K562 (cell line): ENCODE data around the gene PHF21A. TPM values are rescaled to one million over a fixed set of nuclear protein-coding genes. Genes with fewer than 3 reads are reported as not detected.
A peak's percentile ranks its signal among the peaks of the same experiment; 100 is the strongest.

Experiments used
- ATAC-seq: fragments of 200-7000 bp; cut with Tn5 transposase; 3 replicates; pipeline ENCODE4 v1.9.1; 2020; ENCODE audit warnings: moderate library complexity
- BruUV-seq: library from RNA; stranded (reverse); fragments of 400-500 nt; replicated peaks from 2 replicates; lab custom pipeline; 2021; lab: Mats Ljungman, UMichigan
- CTCF ChIA-PET: fragments of 300-600 bp; formaldehyde crosslinking; extraction: SDS; loops from one replicate; lab custom pipeline; 2021; ENCODE audit warnings: low intra/inter-chr PET ratio; lab: Yijun Ruan, JAX
- POLR2A ChIA-PET: fragments of 300-600, 350-650 bp; sonication (Branson Sonifier 250); formaldehyde crosslinking; extraction: SDS; loops from one replicate; lab custom pipeline; 2021; ENCODE audit warnings: antibody characterized with exemption, inconsistent platforms; lab: Yijun Ruan, JAX
- DNase-seq, 4 experiments: peaks; one replicate each; pipeline versions ENCODE4 v3.0.0 to v3.0.0-alpha.2; 2011 to 2018; ENCODE audit warnings: low spot score in 3 of 4, mixed read lengths in 3 of 4; ENCODE audit errors: extremely low read depth in 1 of 4
- FAIRE-seq: peaks from 2 replicates; lab custom pipeline; 2011; peaks lifted over from hg19 to GRCh38; lab: Jason Lieb, UNC
- H2AFZ ChIP-seq: 2 replicates; pipeline ENCODE4 v1.6.0; 2011; ENCODE audit warnings: low read depth, low read length, control low read depth, inconsistent platforms
- H3K27ac ChIP-seq: fragments of 200-600 bp; 3 replicates; pipeline ENCODE4 v1.8.0; 2011; ENCODE audit warnings: low read depth, mild to moderate bottlenecking, control low read depth, inconsistent platforms, low read length, moderate library complexity, mixed read lengths; ENCODE audit errors: extremely low read depth
- H3K27me3 ChIP-seq, 2 experiments: fragments of 300-600 bp in 1 of 2; 2 replicates in 1 of 2; 3 replicates in 1 of 2; pipeline versions ENCODE4 v1.6.0 to v1.8.0; 2011; ENCODE audit warnings: inconsistent platforms in 2 of 2, low read length in 2 of 2, mild to moderate bottlenecking in 1 of 2, mixed read lengths in 1 of 2, moderate library complexity in 1 of 2; ENCODE audit not compliant: control insufficient read depth in 2 of 2, insufficient read depth in 2 of 2
- H3K36me3 ChIP-seq: fragments of 300-600 bp; 3 replicates; pipeline ENCODE4 v1.8.0; 2011; ENCODE audit warnings: mild to moderate bottlenecking, low read length, inconsistent platforms; ENCODE audit not compliant: control insufficient read depth, insufficient read depth
- H3K4me1 ChIP-seq, 2 experiments: fragments of 200-600 bp in 1 of 2; replicated peaks in 1 of 2; 2 replicates in 1 of 2; 3 replicates in 1 of 2; pipeline versions ENCODE4 v1.5.1 to v1.8.0; 2011; ENCODE audit warnings: inconsistent platforms in 2 of 2, low read length in 2 of 2, mild to moderate bottlenecking in 1 of 2, mixed read lengths in 1 of 2, moderate library complexity in 1 of 2; ENCODE audit not compliant: control insufficient read depth in 2 of 2, insufficient read depth in 2 of 2
- H3K4me2 ChIP-seq: 2 replicates; pipeline ENCODE4 v1.6.1; 2011; ENCODE audit warnings: low read length, control low read depth, inconsistent platforms, mixed read lengths; ENCODE audit not compliant: insufficient read depth
- H3K4me3 ChIP-seq: fragments of 200-600 bp; sonication (generic), shearing (Covaris generic); 2 replicates; pipeline ENCODE4 v1.5.1; 2016; ENCODE audit warnings: control low read depth, inconsistent platforms
- H3K79me2 ChIP-seq: fragments of 200-600 bp; 3 replicates; pipeline ENCODE4 v1.8.0; 2011; ENCODE audit warnings: low read length, inconsistent platforms; ENCODE audit not compliant: control insufficient read depth, insufficient read depth
- H3K9ac ChIP-seq, 2 experiments: 2 replicates each; pipeline versions ENCODE4 v1.6.0 to v1.6.1; 2011; ENCODE audit warnings: low read depth in 2 of 2, low read length in 2 of 2, control low read depth in 1 of 2, inconsistent platforms in 1 of 2, mild to moderate bottlenecking in 1 of 2, mixed read lengths in 1 of 2; ENCODE audit not compliant: insufficient read depth in 1 of 2
- H3K9me1 ChIP-seq: one replicate; pipeline ENCODE4 v1.6.0; 2011; ENCODE audit warnings: inconsistent platforms, mild to moderate bottlenecking, low read length, moderate library complexity; ENCODE audit not compliant: control insufficient read depth, insufficient read depth
- H3K9me3 ChIP-seq: replicated peaks from 2 replicates; pipeline ENCODE4 v1.5.1; 2011; ENCODE audit warnings: low read depth, low read length, inconsistent platforms; ENCODE audit not compliant: control insufficient read depth, insufficient read depth
- H4K20me1 ChIP-seq: replicated peaks from 2 replicates; pipeline ENCODE4 v1.6.1; 2011; ENCODE audit warnings: low read length, inconsistent platforms, mixed read lengths; ENCODE audit not compliant: control insufficient read depth, insufficient read depth
- HSF4 ChIP-seq: fragments of 250-450 bp; sonication (Bioruptor Pico); IDR thresholded peaks from 2 replicates; pipeline ENCODE4 v2.1.2; 2022; ENCODE audit warnings: mild to moderate bottlenecking, moderate library complexity, borderline replicate concordance
- KLF13 ChIP-seq: fragments of 450-650 bp; IDR thresholded peaks from 2 replicates; pipeline ENCODE4 v1.6.1; 2016; ENCODE audit warnings: missing genetic modification characterization, low read depth, mild to moderate bottlenecking, missing compliant biosample characterization, moderate library complexity, borderline replicate concordance
- MAFF ChIP-seq: IDR thresholded peaks from 2 replicates; pipeline ENCODE4 v1.6.1; 2012; ENCODE audit warnings: low read length, improper control_type of control experiment
- MNT ChIP-seq, 2 experiments: fragments of 450-650 bp; conservative IDR thresholded peaks; 2 replicates each; pipeline ENCODE4 v1.6.1; 2017; ENCODE audit warnings: mild to moderate bottlenecking in 2 of 2, moderate library complexity in 2 of 2
- NFIC ChIP-seq: fragments of 450-650 bp; IDR thresholded peaks from 2 replicates; pipeline ENCODE4 v1.6.1; 2017; ENCODE audit warnings: mild to moderate bottlenecking, inconsistent platforms
- POLR2A ChIP-seq: fragments of 450-650 bp; conservative IDR thresholded peaks from 2 replicates; pipeline ENCODE4 v1.6.1; 2016
- POLR2AphosphoS2 ChIP-seq: IDR thresholded peaks from 2 replicates; pipeline ENCODE4 v1.6.1; 2012; ENCODE audit warnings: low read length, improper control_type of control experiment
- PTBP1 ChIP-seq: fragments of 200-400 bp; formaldehyde crosslinking; IDR thresholded peaks from 2 replicates; pipeline ENCODE4 v1.6.1; 2017; ENCODE audit warnings: low read depth, low read length
- RBM39 ChIP-seq: fragments of 200-400 bp; formaldehyde crosslinking; optimal IDR thresholded peaks from 2 replicates; pipeline ENCODE3; 2018; ENCODE audit warnings: low read depth, low read length
- SAFB ChIP-seq: fragments of 200-400 bp; formaldehyde crosslinking; IDR thresholded peaks from 2 replicates; pipeline ENCODE4 v1.6.1; 2017; ENCODE audit warnings: low read depth, low read length, borderline replicate concordance
- SIN3B ChIP-seq: fragments of 450-650 bp; IDR thresholded peaks from 2 replicates; pipeline ENCODE4 v1.6.1; 2017; ENCODE audit warnings: low read depth, mild to moderate bottlenecking, moderate library complexity
- TCFL5 ChIP-seq: fragments of 250-450 bp; sonication (Bioruptor Pico); conservative IDR thresholded peaks from 2 replicates; pipeline ENCODE4 v1.6.1; 2021; ENCODE audit warnings: mild to moderate bottlenecking, moderate library complexity, matching md5 sums
- YY1 ChIP-seq, 3 experiments: IDR thresholded peaks; 2 replicates each; pipeline ENCODE4 v1.6.1; 2011; ENCODE audit warnings: low read length in 2 of 3, mild to moderate bottlenecking in 2 of 3, moderate library complexity in 2 of 3, borderline replicate concordance in 1 of 3, control low read depth in 1 of 3, low read depth in 1 of 3; ENCODE audit not compliant: insufficient read depth in 3 of 3, insufficient replicate concordance in 2 of 3, control insufficient read depth in 1 of 3, insufficient read length in 1 of 3; ENCODE audit errors: extremely low read depth in 1 of 3
- ZBTB33 ChIP-seq: sonication (generic); formaldehyde crosslinking; IDR thresholded peaks from 2 replicates; pipeline ENCODE4 v1.8.1; 2023; ENCODE audit warnings: mild to moderate bottlenecking, missing genetic modification reagents
- ZNF146 ChIP-seq: IDR thresholded peaks from one replicate; pipeline ENCODE4 v1.6.1; 2018; ENCODE audit warnings: missing compliant biosample characterization; ENCODE audit not compliant: unreplicated experiment
- ZNF395 ChIP-seq: fragments of 200-800 bp; sonication (Bioruptor generic); IDR thresholded peaks from 2 replicates; pipeline ENCODE4 v1.6.1; 2017; ENCODE audit warnings: missing genetic modification characterization, missing compliant biosample characterization
- WGBS: fragments of 100-300 bp; shearing (Covaris generic); methylation state at CpG from one replicate; pipeline ENCODE4 v1.1.6; 2016; ENCODE audit warnings: low coverage, mixed read lengths; ENCODE audit not compliant: insufficient coverage; ENCODE audit errors: missing lambda C conversion rate; 5-methylcytosine and 5-hydroxymethylcytosine counted together
- in situ Hi-C: fragments of 300-500 bp; cut with MboI; formaldehyde crosslinking; loops from 4 replicates; pipeline ENCODE4 v1.15.0; 2018; ENCODE audit warnings: inconsistent platforms, mixed read lengths
- intact Hi-C: fragments of 100-400 bp; cut with micrococcal nuclease; formaldehyde crosslinking; loops from 2 replicates; pipeline ENCODE4 v1.14.2; 2022
- polyA plus RNA-seq, 8 experiments: library from polyadenylated mRNA; depleted of rRNA in 4 of 8; stranded (reverse) in 5 of 8; unstranded in 3 of 8; fragments of >200 nt; fragmentation: Nextera tagmentation in 2 of 8; fragmentation: Illumina TruSeq in 1 of 8; extraction: Ambion mirVana in 2 of 8; extraction: Trizol in 1 of 8; gene quantifications; 2 replicates each; pipeline versions ENCODE4 v1.2.1 to v1.2.3, GENCODE V29; 2011 to 2014; ENCODE audit warnings: inconsistent platforms in 1 of 8, missing spikeins in 1 of 8
- total RNA-seq, 7 experiments: library from RNA; depleted of rRNA in 6 of 7; stranded (reverse); fragments of >200 nt in 6 of 7; fragmentation: Illumina TruSeq in 2 of 7; extraction: Trizol in 2 of 7; gene quantifications; 2 replicates each; pipeline versions ENCODE4 v1.2.1 to v1.2.3, GENCODE V29; 2011 to 2021; ENCODE audit warnings: low replicate concordance in 1 of 7

The PHF21A gene
- total and polyA plus RNA-seq, 9 of the 15 experiments (the other 6 are each of a cell fraction or from before 2014, with no cell fraction given), result 1.5 to 32.4 (median 10.7) TPM

GRCh38 chr11:45906096-45906682 is 215.1 kb downstream of the PHF21A start:
- Histone ChIP-seq H3K27ac (no peak overlapping the region), H3K4me2 (no peak overlapping the region), H3K9me1 (peaks cover 6% of the 10 kb centered on the region), H2AFZ (no peak overlapping the region), H4K20me1 (0 out of 2 replicates have a peak, but pooled peaks cover 3% of the 10 kb centered on the region), H3K4me3 (no peak overlapping the region), H3K36me3 (peaks cover 12% of the 10 kb centered on the region; the same call in 1 of the 3 replicates), H3K79me2 (no peaks in the 10 kb centered on the region), H3K4me1 (peaks cover 8 to 71% of the 10 kb centered on the region in 2 experiments; a peak in 4 of 5 replicates), H3K27me3 (no peaks in the 10 kb centered on the region), H3K9me3 (no peaks in the 10 kb centered on the region), H3K9ac (peak overlapping the region in 1 of 2 experiments; percentile 70; a peak in 1 of 4 replicates)
- no TSS peak for BruUV-seq
- 64% methylated on average over 18 of the region's 19 CpGs for WGBS
- DNase-seq, result peak in 2 of 4 experiments; percentile 41 to 53
- peak; percentile 50 for ATAC-seq
- in situ Hi-C loops, result no loop called here
- CTCF ChIA-PET, result no interaction called here
- peak; percentile 42 for FAIRE-seq
- intact Hi-C loops, result no loop called here
- TF ChIP-seq ZNF146 (CRISPR knock-in tag), result no peak
- no peak for TF ChIP-seq RBM39
- TF ChIP-seq ZNF395 (CRISPR knock-in tag), result no peak
- TF ChIP-seq NFIC, result peak; percentile 63
- TF ChIP-seq MNT (conservative IDR thresholded peaks at IDR 0.05), result no peak
- no peak for TF ChIP-seq SIN3B
- no peak for TF ChIP-seq HSF4 (CRISPR knock-in tag)
- TF ChIP-seq ZBTB33, result peak; percentile 64
- TF ChIP-seq SAFB, result no peak
- peak in 1 of 3 experiments; percentile 20 for TF ChIP-seq YY1 (IDR thresholded peaks at IDR 0.05; ENCODE audit: borderline replicate concordance in 1 of 3, control insufficient read depth in 1 of 3, extremely low read depth in 1 of 3, insufficient read depth in 3 of 3, insufficient read length in 1 of 3, insufficient replicate concordance in 2 of 3, low read depth in 1 of 3, low read length in 2 of 3)
- no peak for TF ChIP-seq TCFL5 (CRISPR knock-in tag)
- TF ChIP-seq POLR2A, result no peak
- TF ChIP-seq POLR2AphosphoS2, result no peak
- no peak for TF ChIP-seq KLF13
- TF ChIP-seq PTBP1, result no peak
- TF ChIP-seq MAFF, result no peak
- POLR2A ChIA-PET, result interaction anchor here (0.6 to 0.7 kb wide), 2 partner anchors 14 to 23 kb away, joined by 3 to 4 read pairs; no protein-coding TSS in a partner anchor
